HAP-1 (cell line): ENCODE measurements around the gene MZB1.
A peak's percentile ranks its signal among the peaks of the same experiment; 100 is the strongest.
"Not testable (repeated sequence)": the region's sequence is repeated elsewhere in the genome, so short reads cannot be mapped to it uniquely, and the experiment has no call there.

Experiments
- DNase-seq, 2 experiments: peaks; one replicate each; pipeline ENCODE4 v3.0.0-alpha.2; 2016 to 2020; ENCODE audit warnings: low spot score in 2 of 2
- H3K27me3 ChIP-seq: fragments of 250-450 bp; sonication (Bioruptor Pico); 2 replicates; pipeline ENCODE4 v1.5.1; 2020; ENCODE audit warnings: low read depth, mild to moderate bottlenecking, moderate library complexity
- H3K36me3 ChIP-seq: fragments of 250-450 bp; sonication (Bioruptor Pico); replicated peaks from 2 replicates; pipeline ENCODE4 v1.5.1; 2020; ENCODE audit warnings: mild to moderate bottlenecking
- H3K4me1 ChIP-seq: fragments of 250-450 bp; sonication (Bioruptor Pico); 2 replicates; pipeline ENCODE4 v1.5.1; 2020; ENCODE audit warnings: mild to moderate bottlenecking
- H3K4me3 ChIP-seq: fragments of 250-450 bp; sonication (Bioruptor Pico); 2 replicates; pipeline ENCODE4 v1.5.1; 2020; ENCODE audit warnings: mild to moderate bottlenecking, moderate library complexity
- H3K9me3 ChIP-seq: fragments of 250-450 bp; sonication (Bioruptor Pico); 2 replicates; pipeline ENCODE4 v1.5.1; 2020; ENCODE audit warnings: mild to moderate bottlenecking, moderate library complexity
- in situ Hi-C: fragments of 300-500 bp; cut with MboI; formaldehyde crosslinking; loops from 3 replicates; pipeline ENCODE4 v1.14.3; 2020; ENCODE audit warnings: low sequenced_read_pairs, inconsistent platforms, mixed read lengths

The MZB1 gene

GRCh38 chr5:139417214-139417613 is 27.5 kb upstream of the MZB1 start:
- in situ Hi-C loops, result no loop called here
- peaks cover 14% of the 10 kb centered on the region for H3K4me1 ChIP-seq
- no peaks in the 10 kb centered on the region for H3K9me3 ChIP-seq
- H3K36me3 ChIP-seq, result peaks cover 6% of the 10 kb centered on the region
- no peaks in the 10 kb centered on the region for H3K27me3 ChIP-seq
- no peak for DNase-seq
- H3K4me3 ChIP-seq, result no peak overlapping the region

- Histone ChIP-seq H3K27me3 (no peaks in the 10 kb centered on the region), H3K4me3 (no peak overlapping the region), H3K36me3 (peaks cover 6% of the 10 kb centered on the region), H3K4me1 (peaks cover 14% of the 10 kb centered on the region), H3K9me3 (no peaks in the 10 kb centered on the region)
- DNase-seq, result no peak
- in situ Hi-C loops, result no loop called here
Measured at GRCh38 chr5:139416651-139417050, 26.9 kb upstream of the MZB1 start.

GRCh38 chr5:139415869-139416268 is 26.2 kb upstream of the MZB1 start:
- peaks cover 6% of the 10 kb centered on the region for H3K36me3 ChIP-seq
- no peaks in the 10 kb centered on the region for H3K27me3 ChIP-seq
- in situ Hi-C loops, result no loop called here
- peaks cover 14% of the 10 kb centered on the region for H3K4me1 ChIP-seq
- no peak overlapping the region for H3K4me3 ChIP-seq
- H3K9me3 ChIP-seq, result no peaks in the 10 kb centered on the region
- DNase-seq, result no peak

GRCh38 chr5:139415221-139415861 is 25.6 kb upstream of the MZB1 start:
- Histone ChIP-seq H3K27me3 (no peaks in the 10 kb centered on the region), H3K4me3 (no peak overlapping the region), H3K36me3 (peaks cover 6% of the 10 kb centered on the region), H3K4me1 (peaks cover 14% of the 10 kb centered on the region), H3K9me3 (no peaks in the 10 kb centered on the region)
- DNase-seq, result peak; percentile 66 to 69
- in situ Hi-C loops, result no loop called here

- H3K9me3 ChIP-seq, result no peaks in the 10 kb centered on the region
- peaks cover 14% of the 10 kb centered on the region for H3K4me1 ChIP-seq
- no peak for DNase-seq
- no peak overlapping the region for H3K4me3 ChIP-seq
- peaks cover 6% of the 10 kb centered on the region for H3K36me3 ChIP-seq
- H3K27me3 ChIP-seq, result no peaks in the 10 kb centered on the region
- in situ Hi-C loops, result no loop called here
Measured at GRCh38 chr5:139414581-139415130, 24.9 kb upstream of the MZB1 start.

- in situ Hi-C loops, result no loop called here
- DNase-seq, result no peak
Measured at GRCh38 chr5:139413963-139414362, 24.2 kb upstream of the MZB1 start.

GRCh38 chr5:139413153-139413552 is 23.4 kb upstream of the MZB1 start:
- no peak for DNase-seq

More at GRCh38 chr5:139413963-139414362, 24.2 kb upstream of the MZB1 start:
- Histone ChIP-seq H3K36me3 (peaks cover 6% of the 10 kb centered on the region), H3K9me3 (no peaks in the 10 kb centered on the region), H3K4me1 (peaks cover 14% of the 10 kb centered on the region), H3K4me3 (no peak overlapping the region), H3K27me3 (no peaks in the 10 kb centered on the region)

GRCh38 chr5:139410993-139411828 is 21.5 kb upstream of the MZB1 start:
- no peaks in the 10 kb centered on the region for H3K9me3 ChIP-seq
- no peak overlapping the region for H3K4me3 ChIP-seq
- no peaks in the 10 kb centered on the region for H3K27me3 ChIP-seq
- no peaks in the 10 kb centered on the region; the same call in 1 of the 2 replicates for H3K36me3 ChIP-seq
- H3K4me1 ChIP-seq, result peaks cover 14% of the 10 kb centered on the region
- DNase-seq, result no peak
- in situ Hi-C loops, result no loop called here

More at GRCh38 chr5:139413153-139413552, 23.4 kb upstream of the MZB1 start:
- Histone ChIP-seq H3K4me1 (peaks cover 14% of the 10 kb centered on the region), H3K36me3 (peaks cover 6% of the 10 kb centered on the region), H3K4me3 (no peak overlapping the region), H3K27me3 (no peaks in the 10 kb centered on the region), H3K9me3 (no peaks in the 10 kb centered on the region)
- in situ Hi-C loops, result no loop called here

GRCh38 chr5:139410121-139410992 is 20.6 kb upstream of the MZB1 start:
- Histone ChIP-seq H3K9me3 (no peaks in the 10 kb centered on the region), H3K4me1 (peaks cover 11% of the 10 kb centered on the region), H3K36me3 (no peaks in the 10 kb centered on the region), H3K27me3 (no peaks in the 10 kb centered on the region), H3K4me3 (no peak overlapping the region)
- no peak for DNase-seq
- in situ Hi-C loops, result no loop called here

GRCh38 chr5:139409116-139409515 is 19.4 kb upstream of the MZB1 start:
- H3K36me3 ChIP-seq, DNase-seq, H3K4me1 ChIP-seq, H3K9me3 ChIP-seq, H3K4me3 ChIP-seq, in situ Hi-C loops, H3K27me3 ChIP-seq: not testable (repeated sequence)

- Histone ChIP-seq H3K36me3 (no peaks in the 10 kb centered on the region), H3K27me3 (no peaks in the 10 kb centered on the region), H3K4me1 (peaks cover 9% of the 10 kb centered on the region), H3K4me3 (no peak overlapping the region), H3K9me3 (no peaks in the 10 kb centered on the region)
- in situ Hi-C loops, result no loop called here
- no peak for DNase-seq
Measured at GRCh38 chr5:139408191-139408590, 18.5 kb upstream of the MZB1 start.

- no peak overlapping the region for H3K4me3 ChIP-seq
- H3K36me3 ChIP-seq, result no peaks in the 10 kb centered on the region
- H3K9me3 ChIP-seq, result no peaks in the 10 kb centered on the region
- H3K27me3 ChIP-seq, result no peaks in the 10 kb centered on the region
- DNase-seq, result no peak
- in situ Hi-C loops, result no loop called here
- H3K4me1 ChIP-seq, result peaks cover 12% of the 10 kb centered on the region
Measured at GRCh38 chr5:139407517-139407916, 17.8 kb upstream of the MZB1 start.

- no peaks in the 10 kb centered on the region for H3K9me3 ChIP-seq
- in situ Hi-C loops, result no loop called here
- H3K4me3 ChIP-seq, result no peak overlapping the region
- H3K4me1 ChIP-seq, result peaks cover 12% of the 10 kb centered on the region
- no peaks in the 10 kb centered on the region for H3K36me3 ChIP-seq
- no peak for DNase-seq
- no peaks in the 10 kb centered on the region for H3K27me3 ChIP-seq
Measured at GRCh38 chr5:139406963-139407362, 17.2 kb upstream of the MZB1 start.
